Measurements from ENCODE around the gene CPEB4.

CPEB4 gene

GRCh38 chr5:173873306-173873922 lies 14.7 kb upstream of the CPEB4 start:
- Histone ChIP-seq H3K36me3 (ENCODE audit: low read length) (no peaks in the 10 kb centered on the region), H3K27ac (ENCODE audit: low read depth, low read length) (no peak overlapping the region), H3K9me3 (ENCODE audit: insufficient read depth, low read length) (no peaks in the 10 kb centered on the region), H3K27me3 (ENCODE audit: low read length) (no peaks in the 10 kb centered on the region), H3K4me2 (ENCODE audit: low read depth, low read length, poor library complexity, severe bottlenecking) (no peak overlapping the region), H3F3A (ENCODE audit: insufficient read depth) (no peaks in the 10 kb centered on the region), H3K4me3 (ENCODE audit: insufficient read depth, low read length, poor library complexity, severe bottlenecking) (no peak overlapping the region), H3K79me2 (ENCODE audit: insufficient read depth, low read length) (no peaks in the 10 kb centered on the region), H4K20me1 (ENCODE audit: low read depth, low read length) (no peaks in the 10 kb centered on the region), H3K9me2 (replicated peaks; ENCODE audit: insufficient read depth, low read length) (no peaks in the 10 kb centered on the region), H2AFZ (ENCODE audit: low read depth, low read length, severe bottlenecking) (no peak overlapping the region), H3K9ac (ENCODE audit: low read length) (no peak overlapping the region)
- TF ChIP-seq EZH2phosphoT487 (conservative IDR thresholded peaks at IDR 0.05; ENCODE audit: low read length) (no peak), CTCF (IDR thresholded peaks at IDR 0.05; ENCODE audit: insufficient read depth, low read length, poor library complexity, severe bottlenecking) (no peak)

- no peak overlapping the region for H3K9ac ChIP-seq (ENCODE audit: low read length)
- H4K20me1 ChIP-seq (ENCODE audit: low read depth, low read length), result no peaks in the 10 kb centered on the region
- no peaks in the 10 kb centered on the region for H3K79me2 ChIP-seq (ENCODE audit: insufficient read depth, low read length)
- no peak overlapping the region for H2AFZ ChIP-seq (ENCODE audit: low read depth, low read length, severe bottlenecking)
- H3K9me3 ChIP-seq (ENCODE audit: insufficient read depth, low read length), result no peaks in the 10 kb centered on the region
- H3K27me3 ChIP-seq (ENCODE audit: low read length), result no peaks in the 10 kb centered on the region
- H3K27ac ChIP-seq (ENCODE audit: low read depth, low read length), result no peak overlapping the region
- no peak overlapping the region for H3K4me2 ChIP-seq (ENCODE audit: low read depth, low read length, poor library complexity, severe bottlenecking)
- H3K9me2 ChIP-seq (replicated peaks; ENCODE audit: insufficient read depth, low read length), result no peaks in the 10 kb centered on the region
- TF ChIP-seq CTCF (IDR thresholded peaks at IDR 0.05; ENCODE audit: insufficient read depth, low read length, poor library complexity, severe bottlenecking), result no peak
- TF ChIP-seq EZH2phosphoT487 (conservative IDR thresholded peaks at IDR 0.05; ENCODE audit: low read length), result no peak
- H3F3A ChIP-seq (ENCODE audit: insufficient read depth), result no peaks in the 10 kb centered on the region
- H3K36me3 ChIP-seq (ENCODE audit: low read length), result no peaks in the 10 kb centered on the region
- H3K4me3 ChIP-seq (ENCODE audit: insufficient read depth, low read length, poor library complexity, severe bottlenecking), result no peak overlapping the region
Observed at GRCh38 chr5:173875189-173875588, 13.0 kb upstream of the CPEB4 start.

- Histone ChIP-seq H3K9me2 (replicated peaks; ENCODE audit: insufficient read depth, low read length) (no peaks in the 10 kb centered on the region), H3K27ac (ENCODE audit: low read depth, low read length) (no peak overlapping the region), H3F3A (ENCODE audit: insufficient read depth) (no peaks in the 10 kb centered on the region), H3K9ac (ENCODE audit: low read length) (no peak overlapping the region), H3K79me2 (ENCODE audit: insufficient read depth, low read length) (no peaks in the 10 kb centered on the region), H3K4me3 (ENCODE audit: insufficient read depth, low read length, poor library complexity, severe bottlenecking) (no peak overlapping the region), H3K4me2 (ENCODE audit: low read depth, low read length, poor library complexity, severe bottlenecking) (no peak overlapping the region), H2AFZ (ENCODE audit: low read depth, low read length, severe bottlenecking) (no peak overlapping the region), H4K20me1 (ENCODE audit: low read depth, low read length) (no peaks in the 10 kb centered on the region), H3K9me3 (ENCODE audit: insufficient read depth, low read length) (no peaks in the 10 kb centered on the region), H3K36me3 (ENCODE audit: low read length) (no peaks in the 10 kb centered on the region), H3K27me3 (ENCODE audit: low read length) (no peaks in the 10 kb centered on the region)
- no peak for TF ChIP-seq EZH2phosphoT487 (conservative IDR thresholded peaks at IDR 0.05; ENCODE audit: low read length)
- TF ChIP-seq CTCF (IDR thresholded peaks at IDR 0.05; ENCODE audit: insufficient read depth, low read length, poor library complexity, severe bottlenecking), result no peak
Observed at GRCh38 chr5:173878224-173878967, 9.8 kb upstream of the CPEB4 start.

Data from SU-DHL-6 (cell line).